ENCODE data around the gene TNFAIP6.

DNA sequence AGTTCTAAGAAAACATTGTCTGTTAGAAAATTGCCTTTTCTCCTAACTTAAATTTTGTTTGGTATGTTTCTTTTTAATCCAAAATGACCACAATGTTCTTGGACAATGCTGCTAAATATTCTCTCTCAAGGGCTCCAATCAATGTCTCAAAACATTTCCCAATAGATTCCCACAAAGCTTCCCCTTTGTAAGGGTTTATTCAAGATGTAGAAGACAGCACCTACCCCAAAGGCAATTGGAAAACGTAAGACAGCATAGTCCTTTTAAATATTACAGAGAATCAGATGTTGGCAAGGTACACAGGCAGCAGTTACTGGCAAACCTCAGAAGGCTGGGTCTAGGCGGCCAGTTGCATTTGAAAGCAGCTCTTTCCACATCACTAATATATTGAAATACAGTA is 34.0 kb downstream of the TNFAIP6 start:
- TF ChIP-seq CTCF (IDR thresholded peaks at IDR 0.05), result no peak
- no peak for TF ChIP-seq EZH2 (IDR thresholded peaks at IDR 0.05; ENCODE audit: borderline replicate concordance, insufficient read depth, low read depth, low read length, poor library complexity, severe bottlenecking)

Data from B cell (primary cell).